22Rv1 (cell line): ENCODE measurements around the gene ART4.

ENCODE experiments used
- H3K27ac ChIP-seq: fragments of 450-650 bp; 2 replicates; pipeline ENCODE4 v1.5.1; 2017
- CTCF ChIP-seq: fragments of 450-650 bp; IDR thresholded peaks from 2 replicates; pipeline ENCODE4 v1.5.1; 2017; ENCODE audit warnings: mild to moderate bottlenecking
- ZFX ChIP-seq: fragments of 450-650 bp; IDR thresholded peaks from 2 replicates; pipeline ENCODE4 v1.6.1; 2017; ENCODE audit warnings: antibody characterized with exemption, borderline replicate concordance

ART4 gene

GRCh38 chr12:14842315-14842714 is 1.0 kb downstream of the ART4 start:
- peak overlapping the region; percentile 84 for H3K27ac ChIP-seq
- TF ChIP-seq ZFX, result no peak
- TF ChIP-seq CTCF, result no peak

GRCh38 chr12:14841761-14842160 is 1.6 kb downstream of the ART4 start:
- H3K27ac ChIP-seq, result peak overlapping the region; percentile 84
- TF ChIP-seq CTCF (no peak), ZFX (no peak)

- H3K27ac ChIP-seq, result peak overlapping the region; percentile 84
- TF ChIP-seq ZFX, result no peak
- no peak for TF ChIP-seq CTCF
These were observed 2.7 kb downstream of the ART4 start for GRCh38 chr12:14840616-14841015.

- no peak overlapping the region for H3K27ac ChIP-seq
- no peak for TF ChIP-seq CTCF
- TF ChIP-seq ZFX, result no peak
These were observed 4.1 kb downstream of the ART4 start for GRCh38 chr12:14839262-14839661.

- TF ChIP-seq ZFX (no peak), CTCF (no peak)
- H3K27ac ChIP-seq, result no peak overlapping the region
These were observed 6.8 kb downstream of the ART4 start for GRCh38 chr12:14836336-14837210.

- H3K27ac ChIP-seq, result no peak overlapping the region
These were observed 8.8 kb downstream of the ART4 start for GRCh38 chr12:14834509-14834908.

More at GRCh38 chr12:14834509-14834908, 8.8 kb downstream of the ART4 start:
- no peak for TF ChIP-seq ZFX
- no peak for TF ChIP-seq CTCF
